MM.1S (cell line): ENCODE results near the gene THSD7B.

Experiments
- CTCF ChIP-seq: fragments of 300-600 bp; sonication (generic); IDR thresholded peaks from 2 replicates; pipeline ENCODE4 v1.5.1; 2016; ENCODE audit warnings: antibody characterized with exemption, low read length, mixed read lengths
- EZH2 ChIP-seq: fragments of 300-600 bp; sonication (generic); optimal IDR thresholded peaks from 2 replicates; pipeline ENCODE3; 2017; ENCODE audit warnings: low read depth, mild to moderate bottlenecking, antibody characterized with exemption, low read length, mixed read lengths
- EZH2phosphoT487 ChIP-seq: fragments of 300-600 bp; sonication (generic); IDR thresholded peaks from 2 replicates; pipeline ENCODE4 v1.6.1; 2018; ENCODE audit warnings: antibody characterized with exemption, low read length

- no peak for TF ChIP-seq CTCF
- TF ChIP-seq EZH2phosphoT487, result no peak
- no peak for TF ChIP-seq EZH2
These were observed 770.6 kb downstream of the THSD7B start for GRCh38 chr2:137535897-137536296.
